Endothelial cell of umbilical vein (primary cell): ENCODE data around the gene STK17A. TPM values are rescaled to one million over a fixed set of nuclear protein-coding genes. Genes with fewer than 3 reads are reported as not detected.
A peak's percentile ranks its signal among the peaks of the same experiment; 100 is the strongest.

Experiments used
- BruUV-seq: library from RNA; stranded (reverse); fragments of 400-500 nt; replicated peaks from 2 replicates; lab custom pipeline; 2021; lab: Mats Ljungman, UMichigan
- CTCF ChIA-PET: fragments of 300-600, 350-600 bp; sonication (Branson Sonifier 250); formaldehyde crosslinking; loops from one replicate; lab custom pipeline; 2021; ENCODE audit warnings: antibody characterized with exemption, inconsistent platforms; lab: Charles Lee
- POLR2A ChIA-PET: fragments of 300-600, 350-600 bp; sonication (Branson Sonifier 250); formaldehyde crosslinking; loops from one replicate; lab custom pipeline; 2021; ENCODE audit warnings: antibody characterized with exemption, inconsistent platforms; lab: Charles Lee
- DNase-seq: peaks from one replicate; pipeline ENCODE4 v3.0.0-alpha.2; 2011; ENCODE audit warnings: low read depth, low spot score
- FAIRE-seq: peaks from 2 replicates; lab custom pipeline; 2011; peaks lifted over from hg19 to GRCh38; lab: Jason Lieb, UNC
- H2AFZ ChIP-seq: 2 replicates; pipeline ENCODE4 v1.6.0; 2012; ENCODE audit warnings: low read depth, low read length, control low read depth, inconsistent platforms
- H3K27ac ChIP-seq: 2 replicates; pipeline ENCODE4 v1.5.1; 2011; ENCODE audit warnings: low read depth, mild to moderate bottlenecking, control low read depth, low read length, moderate library complexity; ENCODE audit not compliant: insufficient read depth
- H3K27me3 ChIP-seq, 2 experiments: 2 replicates each; pipeline versions ENCODE4 v1.6.0 to v1.6.1; 2011; ENCODE audit warnings: low read length in 2 of 2, mixed read lengths in 1 of 2; ENCODE audit not compliant: control insufficient read depth in 2 of 2, insufficient read depth in 2 of 2
- H3K36me3 ChIP-seq, 2 experiments: 2 replicates in 1 of 2; 3 replicates in 1 of 2; pipeline ENCODE4 v1.5.1; 2011; ENCODE audit warnings: low read length in 2 of 2, mild to moderate bottlenecking in 1 of 2, moderate library complexity in 1 of 2; ENCODE audit not compliant: control insufficient read depth in 2 of 2, insufficient read depth in 2 of 2; ENCODE audit errors: extremely low read depth in 1 of 2
- H3K4me1 ChIP-seq: 3 replicates; pipeline ENCODE4 v1.5.1; 2011; ENCODE audit warnings: mild to moderate bottlenecking, low read length; ENCODE audit not compliant: control insufficient read depth, insufficient read depth; ENCODE audit errors: extremely low read depth
- H3K4me2 ChIP-seq: 2 replicates; pipeline ENCODE4 v1.6.1; 2011; ENCODE audit warnings: low read length, control low read depth, mixed read lengths; ENCODE audit not compliant: insufficient read depth
- H3K4me3 ChIP-seq, 3 experiments: fragments of 200-600 bp in 1 of 3; sonication (generic), shearing (Covaris generic) in 1 of 3; replicated peaks in 1 of 3; 2 replicates each; pipeline ENCODE4 v1.5.1; 2011 to 2016; ENCODE audit warnings: control low read depth in 3 of 3, low read length in 3 of 3, mild to moderate bottlenecking in 2 of 3, inconsistent platforms in 1 of 3, low read depth in 1 of 3, moderate library complexity in 1 of 3; ENCODE audit not compliant: insufficient read depth in 1 of 3
- H3K79me2 ChIP-seq: 2 replicates; pipeline ENCODE4 v1.6.0; 2012; ENCODE audit warnings: low read length, inconsistent platforms; ENCODE audit not compliant: control insufficient read depth, insufficient read depth
- H3K9ac ChIP-seq: replicated peaks from 2 replicates; pipeline ENCODE3; 2011; ENCODE audit warnings: low read length, control low read depth; ENCODE audit not compliant: insufficient read depth; ENCODE audit errors: extremely low read depth
- H3K9me1 ChIP-seq: replicated peaks from 3 replicates; pipeline ENCODE4 v1.6.0; 2011; ENCODE audit warnings: mild to moderate bottlenecking, low read length; ENCODE audit not compliant: control insufficient read depth, insufficient read depth; ENCODE audit errors: extremely low read depth
- H3K9me3 ChIP-seq: replicated peaks from 2 replicates; pipeline ENCODE4 v1.5.1; 2012; ENCODE audit warnings: low read length, inconsistent platforms; ENCODE audit not compliant: control insufficient read depth, insufficient read depth
- H4K20me1 ChIP-seq: replicated peaks from 2 replicates; pipeline ENCODE3; 2011; ENCODE audit warnings: mild to moderate bottlenecking, low read length; ENCODE audit not compliant: control insufficient read depth, insufficient read depth; ENCODE audit errors: extremely low read depth
- CTCF ChIP-seq, 2 donors: IDR thresholded peaks; 1 replicate in 1 of 2; 2 replicates in 1 of 2; pipeline ENCODE4 v1.5.1; 2011; ENCODE audit warnings: low read length in 2 of 2, mild to moderate bottlenecking in 2 of 2, moderate library complexity in 2 of 2, control low read depth in 1 of 2, inconsistent platforms in 1 of 2, low read depth in 1 of 2; ENCODE audit not compliant: insufficient read depth in 1 of 2; ENCODE audit errors: extremely low read depth in 1 of 2
- FOS ChIP-seq: IDR thresholded peaks from 2 replicates; pipeline ENCODE4 v1.6.1; 2011; ENCODE audit warnings: mild to moderate bottlenecking, low read length, moderate library complexity, borderline replicate concordance; ENCODE audit not compliant: insufficient read depth
- GATA2 ChIP-seq: IDR thresholded peaks from 2 replicates; pipeline ENCODE4 v1.7.0; 2011; ENCODE audit warnings: low read depth, mild to moderate bottlenecking, moderate library complexity, mixed read lengths, low read length; ENCODE audit not compliant: insufficient read length, insufficient read depth
- JUN ChIP-seq: IDR thresholded peaks from 2 replicates; pipeline ENCODE4 v1.6.1; 2011; ENCODE audit warnings: borderline replicate concordance, low read depth; ENCODE audit not compliant: insufficient read length, insufficient read depth
- MAX ChIP-seq: IDR thresholded peaks from 2 replicates; pipeline ENCODE4 v1.6.1; 2011; ENCODE audit not compliant: insufficient read depth, insufficient read length
- MYC ChIP-seq: IDR thresholded peaks from one replicate; pipeline ENCODE4 v1.6.1; 2011; ENCODE audit warnings: mild to moderate bottlenecking, low read depth, low read length
- POLR2A ChIP-seq: IDR thresholded peaks from 2 replicates; pipeline ENCODE4 v1.6.1; 2012; ENCODE audit warnings: low read depth, mild to moderate bottlenecking, control low read depth, low read length
- POLR2AphosphoS5 ChIP-seq: IDR thresholded peaks from 2 replicates; pipeline ENCODE4 v1.6.1; 2012; ENCODE audit warnings: low read depth, mild to moderate bottlenecking, control low read depth, low read length, moderate library complexity; ENCODE audit not compliant: insufficient read depth
- dilution Hi-C: fragments of 300-500 bp; cut with MboI; formaldehyde crosslinking; loops from one replicate; pipeline ENCODE4 v1.15.0; 2019; ENCODE audit warnings: low sequenced_read_pairs; ENCODE audit not compliant: extremely low pct_ligation_motif_present
- intact Hi-C: fragments of 100-400 bp; cut with micrococcal nuclease; formaldehyde crosslinking; loops from one replicate; pipeline ENCODE4 v1.10.0; 2022
- polyA plus RNA-seq, 4 experiments: library from polyadenylated mRNA; depleted of rRNA in 3 of 4; stranded (reverse) in 3 of 4; unstranded in 1 of 4; fragments of >200 nt; gene quantifications; 2 replicates each; pipeline versions ENCODE4 v1.2.1 to v1.2.3, GENCODE V29; 2011 to 2012; ENCODE audit warnings: missing spikeins in 1 of 4
- total RNA-seq: library from RNA; stranded (reverse); gene quantifications from 2 replicates; pipeline ENCODE4 v1.2.3, GENCODE V29; 2021

STK17A gene
- total and polyA plus RNA-seq, 2 donors (not counting 3 experiments of a cell fraction or from before 2014, with no cell fraction given): 11.7 to 58.8 TPM

GRCh38 chr7:43642897-43643630 lies 60.2 kb downstream of the STK17A start:
- Histone ChIP-seq H3K9me3 (no peaks in the 10 kb centered on the region), H3K36me3 (peaks cover 0 to 2% of the 10 kb centered on the region in 2 experiments), H3K4me2 (no peak overlapping the region), H3K27me3 (no peaks in the 10 kb centered on the region), H3K9me1 (no peaks in the 10 kb centered on the region), H4K20me1 (no peaks in the 10 kb centered on the region), H3K27ac (no peak overlapping the region), H3K79me2 (peaks cover 43% of the 10 kb centered on the region), H3K4me3 (no peak overlapping the region), H2AFZ (no peak overlapping the region), H3K9ac (no peak overlapping the region), H3K4me1 (peaks cover 61% of the 10 kb centered on the region)
- dilution Hi-C loops: no loop called here
- no peak for TF ChIP-seq JUN
- no peak for TF ChIP-seq MAX
- TF ChIP-seq CTCF (IDR thresholded peaks at IDR 0.05; ENCODE audit: extremely low read depth in 1 of 2, insufficient read depth in 1 of 2, low read depth in 1 of 2, low read length in 2 of 2): no peak
- TF ChIP-seq FOS: no peak
- TF ChIP-seq POLR2A: peak; percentile 29
- no peak for TF ChIP-seq GATA2
- peak; percentile 31 for TF ChIP-seq POLR2AphosphoS5
- no peak for TF ChIP-seq MYC
- CTCF ChIA-PET: no interaction called here
- FAIRE-seq (no peak), DNase-seq (no peak)
- POLR2A ChIA-PET: no interaction called here
- no TSS peak for BruUV-seq
- intact Hi-C loops: no loop called here
